Measurements from ENCODE around the gene SH3PXD2A. TPM values are rescaled to one million over a fixed set of nuclear protein-coding genes. Genes with fewer than 3 reads are reported as not detected.

Gene SH3PXD2A
- total RNA-seq, 3 donors from 2014 or later: 14.3 to 30.5 (median 14.7) TPM

DNA sequence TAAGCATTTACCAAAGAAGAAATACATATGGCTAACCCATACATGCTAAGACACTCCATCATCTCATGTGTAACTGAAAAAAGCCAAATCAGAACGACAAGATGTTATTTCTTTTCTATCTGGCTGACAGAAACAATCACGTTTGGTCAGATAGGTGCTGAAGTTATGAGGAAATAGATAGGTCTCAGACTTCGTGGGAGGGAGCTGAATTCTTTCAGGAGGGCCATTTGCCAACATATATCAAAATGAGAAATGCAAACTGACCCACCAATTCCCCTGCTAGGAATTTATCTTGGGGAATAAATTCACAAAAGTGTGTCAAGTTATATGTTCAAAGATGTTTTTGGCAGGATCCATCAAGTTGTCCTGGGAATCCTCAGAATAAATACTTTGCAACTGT, 32.6 kb downstream of the SH3PXD2A start:
- intact Hi-C loops (cut with DNase I; ENCODE audit: low total_unique reads): no loop called here
- no peaks in the 10 kb centered on the region for H3K36me3 ChIP-seq
- no peak overlapping the region for H3K4me3 ChIP-seq
- H3K4me1 ChIP-seq: peaks cover 8 to 10% of the 10 kb centered on the region in 2 donors
- DNase-seq (ENCODE audit: low spot score in 2 of 2): no peak
- H3K27ac ChIP-seq: no peak overlapping the region
- TF ChIP-seq POLR2AphosphoS5 (IDR thresholded peaks at IDR 0.05) (no peak), POLR2A (IDR thresholded peaks at IDR 0.05) (no peak)
- TF ChIP-seq, protein P1, sequence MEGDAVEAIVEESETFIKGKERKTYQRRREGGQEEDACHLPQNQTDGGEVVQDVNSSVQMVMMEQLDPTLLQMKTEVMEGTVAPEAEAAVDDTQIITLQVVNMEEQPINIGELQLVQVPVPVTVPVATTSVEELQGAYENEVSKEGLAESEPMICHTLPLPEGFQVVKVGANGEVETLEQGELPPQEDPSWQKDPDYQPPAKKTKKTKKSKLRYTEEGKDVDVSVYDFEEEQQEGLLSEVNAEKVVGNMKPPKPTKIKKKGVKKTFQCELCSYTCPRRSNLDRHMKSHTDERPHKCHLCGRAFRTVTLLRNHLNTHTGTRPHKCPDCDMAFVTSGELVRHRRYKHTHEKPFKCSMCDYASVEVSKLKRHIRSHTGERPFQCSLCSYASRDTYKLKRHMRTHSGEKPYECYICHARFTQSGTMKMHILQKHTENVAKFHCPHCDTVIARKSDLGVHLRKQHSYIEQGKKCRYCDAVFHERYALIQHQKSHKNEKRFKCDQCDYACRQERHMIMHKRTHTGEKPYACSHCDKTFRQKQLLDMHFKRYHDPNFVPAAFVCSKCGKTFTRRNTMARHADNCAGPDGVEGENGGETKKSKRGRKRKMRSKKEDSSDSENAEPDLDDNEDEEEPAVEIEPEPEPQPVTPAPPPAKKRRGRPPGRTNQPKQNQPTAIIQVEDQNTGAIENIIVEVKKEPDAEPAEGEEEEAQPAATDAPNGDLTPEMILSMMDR (IDR thresholded peaks at IDR 0.05): no peak
- no peaks in the 10 kb centered on the region for H3K9me3 ChIP-seq
- no peaks in the 10 kb centered on the region for H3K27me3 ChIP-seq

DNA sequence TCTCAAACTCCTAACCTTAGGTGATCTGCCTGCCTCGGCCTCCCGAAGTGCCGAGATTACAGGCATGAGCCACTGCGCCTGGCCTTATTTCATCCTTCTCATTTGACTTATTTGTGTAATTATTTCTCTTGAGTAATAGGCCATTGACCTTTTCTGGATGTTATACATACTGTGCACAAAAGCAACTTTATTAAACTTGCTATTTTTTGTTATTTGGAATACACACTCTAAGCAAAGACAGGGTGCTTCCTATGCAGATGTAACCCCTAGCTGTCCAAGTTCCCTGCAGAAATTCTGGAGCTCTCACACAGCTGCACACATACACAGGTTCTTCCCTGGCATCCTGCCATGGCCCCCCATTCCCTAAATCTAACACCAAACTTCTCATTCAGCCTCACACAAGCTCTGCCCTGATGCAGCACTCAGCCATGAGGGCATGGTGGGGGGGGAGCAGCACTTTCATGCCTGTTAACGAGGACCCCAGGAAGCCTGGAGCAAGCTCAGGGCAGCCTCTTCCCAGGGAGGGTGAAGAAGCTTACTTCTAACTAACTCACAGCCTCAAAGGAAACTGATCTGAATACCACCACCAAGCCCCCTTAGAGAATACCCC, 33.2 kb downstream of the SH3PXD2A start:
- TF ChIP-seq POLR2A (IDR thresholded peaks at IDR 0.05) (no peak), POLR2AphosphoS5 (IDR thresholded peaks at IDR 0.05) (no peak)
- TF ChIP-seq, protein P1 (IDR thresholded peaks at IDR 0.05): no peak
- H3K36me3 ChIP-seq: no peaks in the 10 kb centered on the region
- H3K27me3 ChIP-seq: no peaks in the 10 kb centered on the region
- H3K4me1 ChIP-seq: peaks cover 8 to 10% of the 10 kb centered on the region in 2 donors
- no peak overlapping the region for H3K27ac ChIP-seq
- H3K4me3 ChIP-seq: no peak overlapping the region
- H3K9me3 ChIP-seq: no peaks in the 10 kb centered on the region
- DNase-seq (ENCODE audit: low spot score in 2 of 2): no peak
- intact Hi-C loops (cut with DNase I; ENCODE audit: low total_unique reads): no loop called here

DNA sequence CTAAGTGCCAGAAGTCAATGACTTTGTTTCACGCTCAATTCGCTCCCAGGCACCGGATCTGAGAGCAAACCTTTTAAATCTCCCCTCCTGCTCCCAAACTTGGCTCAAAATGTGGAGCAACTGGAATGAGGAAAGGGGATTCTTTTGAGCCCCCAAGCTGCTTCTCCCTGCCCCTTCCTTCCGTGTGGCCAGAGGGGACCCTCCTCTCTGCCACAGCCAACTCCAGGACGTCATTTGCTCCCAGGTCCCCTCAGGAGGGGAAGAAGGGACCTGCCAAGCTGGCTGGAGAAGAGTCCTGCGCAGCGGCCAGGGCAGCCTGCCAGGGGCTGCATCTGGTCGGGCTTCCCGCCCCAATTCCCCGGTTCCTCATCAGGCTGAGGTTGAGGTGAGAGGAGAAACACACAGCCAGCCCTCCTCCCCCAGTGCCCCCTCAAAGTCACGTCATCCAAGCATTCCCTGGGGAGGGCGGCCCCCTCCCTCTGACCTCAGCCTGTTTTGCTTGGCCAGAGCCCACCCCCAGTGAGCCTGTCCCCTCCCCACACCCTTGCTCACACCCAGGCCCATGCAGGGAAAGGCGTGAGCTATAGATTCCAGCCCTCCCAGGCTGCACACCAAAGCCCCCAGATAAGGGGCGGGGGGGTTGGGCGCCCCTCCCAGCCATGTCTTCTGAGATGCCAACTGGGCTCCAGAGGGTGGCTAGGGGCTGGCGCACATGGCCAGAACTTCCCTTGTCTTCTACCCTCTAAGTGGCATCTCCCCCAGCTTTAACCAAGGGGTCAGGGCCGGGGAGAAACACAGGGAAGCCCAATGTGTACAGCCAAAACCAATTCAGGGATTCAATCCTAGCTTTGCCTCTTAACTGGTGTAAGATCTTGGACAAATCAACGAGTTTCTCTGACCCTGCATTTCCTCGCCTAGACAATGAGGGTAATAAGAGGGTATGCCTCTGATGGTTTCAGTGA, 35.0 kb downstream of the SH3PXD2A start:
- H3K4me3 ChIP-seq: peak overlapping the region in 2 of 3 donors; percentile 25 to 32

DNA sequence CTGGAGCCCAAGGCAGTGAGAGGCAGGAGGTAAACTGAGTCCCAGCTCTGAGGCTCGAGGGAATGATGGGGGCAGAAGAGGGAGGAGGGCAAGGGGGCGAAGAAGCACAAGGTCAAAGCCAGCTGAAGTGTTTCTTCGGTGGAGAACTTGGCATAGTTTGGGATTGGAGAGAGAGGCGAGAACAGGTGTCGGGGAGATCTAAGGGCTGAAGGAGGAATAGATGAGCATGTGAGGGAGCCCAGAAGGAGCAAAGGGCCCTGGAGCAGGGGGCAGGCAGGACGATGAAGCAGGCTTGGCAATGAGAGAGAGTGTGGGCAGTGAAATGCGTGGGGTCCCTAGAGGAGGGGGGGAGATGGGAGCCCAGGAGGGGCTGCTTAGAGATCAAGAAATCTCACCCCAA, 35.9 kb downstream of the SH3PXD2A start:
- Histone ChIP-seq H3K4me1 (peaks cover 8 to 10% of the 10 kb centered on the region in 2 donors), H3K9me3 (no peaks in the 10 kb centered on the region), H3K36me3 (no peaks in the 10 kb centered on the region), H3K27ac (peak overlapping the region in 1 of 2 donors; percentile 69), H3K4me3 (no peak overlapping the region), H3K27me3 (no peaks in the 10 kb centered on the region)
- TF ChIP-seq, protein P1 (IDR thresholded peaks at IDR 0.05): no peak
- TF ChIP-seq POLR2AphosphoS5 (IDR thresholded peaks at IDR 0.05) (no peak), POLR2A (IDR thresholded peaks at IDR 0.05) (no peak)
- intact Hi-C loops (cut with DNase I; ENCODE audit: low total_unique reads): no loop called here
- no peak for DNase-seq (ENCODE audit: low spot score in 2 of 2)

More for the DNA sequence above, 35.0 kb downstream of the SH3PXD2A start:
- H3K27me3 ChIP-seq: no peaks in the 10 kb centered on the region
- peaks cover 8 to 10% of the 10 kb centered on the region in 2 donors for H3K4me1 ChIP-seq
- H3K27ac ChIP-seq: peak overlapping the region; percentile 69
- intact Hi-C loops (cut with DNase I; ENCODE audit: low total_unique reads): no loop called here
- H3K36me3 ChIP-seq: no peaks in the 10 kb centered on the region
- H3K9me3 ChIP-seq: no peaks in the 10 kb centered on the region
- DNase-seq (ENCODE audit: low spot score in 2 of 2): peak; percentile 41 to 59
- TF ChIP-seq, protein P1 (IDR thresholded peaks at IDR 0.05): no peak
